ENCODE results near the gene DDX10.

GRCh38 chr11:108871867-108872266, 207.0 kb downstream of the DDX10 start:
- TF ChIP-seq, protein P1, sequence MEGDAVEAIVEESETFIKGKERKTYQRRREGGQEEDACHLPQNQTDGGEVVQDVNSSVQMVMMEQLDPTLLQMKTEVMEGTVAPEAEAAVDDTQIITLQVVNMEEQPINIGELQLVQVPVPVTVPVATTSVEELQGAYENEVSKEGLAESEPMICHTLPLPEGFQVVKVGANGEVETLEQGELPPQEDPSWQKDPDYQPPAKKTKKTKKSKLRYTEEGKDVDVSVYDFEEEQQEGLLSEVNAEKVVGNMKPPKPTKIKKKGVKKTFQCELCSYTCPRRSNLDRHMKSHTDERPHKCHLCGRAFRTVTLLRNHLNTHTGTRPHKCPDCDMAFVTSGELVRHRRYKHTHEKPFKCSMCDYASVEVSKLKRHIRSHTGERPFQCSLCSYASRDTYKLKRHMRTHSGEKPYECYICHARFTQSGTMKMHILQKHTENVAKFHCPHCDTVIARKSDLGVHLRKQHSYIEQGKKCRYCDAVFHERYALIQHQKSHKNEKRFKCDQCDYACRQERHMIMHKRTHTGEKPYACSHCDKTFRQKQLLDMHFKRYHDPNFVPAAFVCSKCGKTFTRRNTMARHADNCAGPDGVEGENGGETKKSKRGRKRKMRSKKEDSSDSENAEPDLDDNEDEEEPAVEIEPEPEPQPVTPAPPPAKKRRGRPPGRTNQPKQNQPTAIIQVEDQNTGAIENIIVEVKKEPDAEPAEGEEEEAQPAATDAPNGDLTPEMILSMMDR (IDR thresholded peaks at IDR 0.05): no peak
- no peak for TF ChIP-seq POLR2A (IDR thresholded peaks at IDR 0.05)

Data from testis (tissue), 2 donors.